GM20431 (cell line): ENCODE data around the gene TCEA3.

Experiments
- in situ Hi-C: fragments of 300-500 bp; cut with MseI, MboI; formaldehyde crosslinking; loops from one replicate; pipeline ENCODE4 v1.15.0; 2020; ENCODE audit warnings: low sequenced_read_pairs; ENCODE audit not compliant: unreplicated experiment

TCEA3 gene

GRCh38 chr1:23449306-23449705, 24.8 kb upstream of the TCEA3 start:
- in situ Hi-C loops: no loop called here

- in situ Hi-C loops: no loop called here
Measured at GRCh38 chr1:23448846-23449245, 24.3 kb upstream of the TCEA3 start.

GRCh38 chr1:23446661-23447310, 22.2 kb upstream of the TCEA3 start:
- in situ Hi-C loops: no loop called here

GRCh38 chr1:23444596-23445390, 20.2 kb upstream of the TCEA3 start:
- in situ Hi-C loops: no loop called here

- in situ Hi-C loops: no loop called here
Measured at GRCh38 chr1:23444104-23444533, 19.6 kb upstream of the TCEA3 start.

GRCh38 chr1:23442751-23443150, 18.2 kb upstream of the TCEA3 start:
- in situ Hi-C loops: no loop called here

- in situ Hi-C loops: no loop called here
Measured at GRCh38 chr1:23441446-23442148, 17.0 kb upstream of the TCEA3 start.

- in situ Hi-C loops: no loop called here
Measured at GRCh38 chr1:23438545-23438944, 14.0 kb upstream of the TCEA3 start.

GRCh38 chr1:23437355-23437664, 12.8 kb upstream of the TCEA3 start:
- in situ Hi-C loops: no loop called here

GRCh38 chr1:23436520-23437354, 12.2 kb upstream of the TCEA3 start:
- in situ Hi-C loops: no loop called here

- in situ Hi-C loops: no loop called here
Measured at GRCh38 chr1:23434260-23434775, 9.8 kb upstream of the TCEA3 start.

GRCh38 chr1:23433122-23433521, 8.6 kb upstream of the TCEA3 start:
- in situ Hi-C loops: no loop called here

GRCh38 chr1:23431431-23431830, 6.9 kb upstream of the TCEA3 start:
- in situ Hi-C loops: no loop called here

- in situ Hi-C loops: no loop called here
Measured at GRCh38 chr1:23430803-23431202, 6.3 kb upstream of the TCEA3 start.

- in situ Hi-C loops: no loop called here
Measured at GRCh38 chr1:23428136-23428905, 3.8 kb upstream of the TCEA3 start.

- in situ Hi-C loops: no loop called here
Measured at GRCh38 chr1:23427550-23427949, 3.0 kb upstream of the TCEA3 start.

GRCh38 chr1:23426828-23427227, 2.3 kb upstream of the TCEA3 start:
- in situ Hi-C loops: no loop called here

GRCh38 chr1:23425193-23425494, 596 bp upstream of the TCEA3 start:
- in situ Hi-C loops: no loop called here

- in situ Hi-C loops: no loop called here
Measured at GRCh38 chr1:23423415-23424292, 894 bp downstream of the TCEA3 start.
